Pons (tissue), 1 donor: Measurements from ENCODE around the gene CDK6.

Experiments
- DNase-seq: peaks from one replicate; pipeline ENCODE4 v3.0.0-alpha.2; 2016; ENCODE audit warnings: low spot score

The CDK6 gene

DNA sequence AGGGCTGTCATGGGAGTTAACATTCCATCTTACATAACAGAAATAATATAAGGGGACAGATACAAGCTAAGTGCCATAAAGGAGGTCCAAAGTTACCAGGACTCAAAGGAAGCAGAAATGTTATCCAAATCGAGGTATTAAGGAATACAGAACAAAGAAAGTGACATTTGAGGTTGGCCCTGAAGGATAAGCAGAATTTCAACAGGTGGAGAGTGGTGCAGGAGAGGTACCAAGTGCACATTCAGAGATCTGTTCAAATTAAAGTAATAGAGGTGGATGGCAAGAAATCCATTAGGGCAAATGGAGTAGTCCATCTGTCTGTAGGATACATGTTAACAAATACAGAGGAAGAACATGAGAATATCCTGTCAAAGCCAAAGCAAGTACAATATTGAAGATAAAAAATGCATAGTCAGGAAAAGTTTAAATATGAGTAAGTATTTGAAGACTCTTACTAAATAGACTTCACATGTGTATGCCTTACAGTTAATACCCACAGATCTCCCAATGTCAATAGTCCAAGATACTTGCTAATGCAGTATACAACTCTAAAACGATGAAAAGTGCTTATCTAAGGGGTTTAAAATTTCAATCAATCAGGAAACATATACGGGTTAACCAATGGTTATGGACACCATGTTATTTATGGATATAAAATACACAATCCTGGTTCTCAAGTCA, 10.0 kb downstream of the CDK6 start:
- DNase-seq, result no peak

GRCh38 chr7:92824901-92825480, 11.4 kb downstream of the CDK6 start:
- DNase-seq, result no peak

DNA sequence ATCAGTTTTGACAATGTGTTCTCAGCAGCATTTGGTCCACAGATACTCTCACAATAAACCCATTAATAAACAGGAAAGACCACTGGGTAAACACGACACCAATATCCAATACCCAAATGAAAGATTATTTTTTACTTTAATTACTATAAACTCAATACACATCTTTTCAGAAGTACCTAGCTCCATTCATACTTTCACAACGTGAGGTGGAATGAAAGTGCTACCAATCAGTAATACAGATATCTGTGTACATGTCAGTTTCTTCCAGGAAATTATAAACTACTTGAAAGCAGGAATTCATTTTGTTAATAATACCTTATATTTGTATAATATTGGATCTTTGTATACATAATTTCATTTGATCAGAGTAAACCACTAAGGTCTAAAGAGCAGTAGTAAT, 11.9 kb downstream of the CDK6 start:
- no peak for DNase-seq

DNA sequence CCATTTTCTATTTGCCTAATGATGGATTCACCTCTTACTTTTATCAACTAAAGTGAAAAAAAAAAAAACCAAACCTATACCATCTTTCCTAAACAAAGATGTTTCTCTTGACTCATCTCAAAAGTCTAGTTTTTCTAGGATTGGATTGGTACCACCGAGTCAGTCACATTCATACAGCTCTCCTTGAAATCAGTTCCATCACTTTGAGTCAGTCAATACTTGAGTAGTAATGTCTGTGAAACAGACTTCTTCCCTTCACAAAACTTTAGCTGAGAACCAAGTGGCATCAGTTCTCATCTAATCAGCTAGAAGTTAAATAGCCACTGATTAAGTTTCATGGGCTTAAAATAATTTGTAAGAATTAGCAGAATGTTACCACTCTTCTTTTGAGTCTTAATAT, 13.3 kb downstream of the CDK6 start:
- DNase-seq, result no peak

GRCh38 chr7:92820191-92820590, 16.2 kb downstream of the CDK6 start:
- no peak for DNase-seq

GRCh38 chr7:92817398-92817797, 19.0 kb downstream of the CDK6 start:
- no peak for DNase-seq

- no peak for DNase-seq
Measured at GRCh38 chr7:92815412-92815811, 21.0 kb downstream of the CDK6 start.

DNA sequence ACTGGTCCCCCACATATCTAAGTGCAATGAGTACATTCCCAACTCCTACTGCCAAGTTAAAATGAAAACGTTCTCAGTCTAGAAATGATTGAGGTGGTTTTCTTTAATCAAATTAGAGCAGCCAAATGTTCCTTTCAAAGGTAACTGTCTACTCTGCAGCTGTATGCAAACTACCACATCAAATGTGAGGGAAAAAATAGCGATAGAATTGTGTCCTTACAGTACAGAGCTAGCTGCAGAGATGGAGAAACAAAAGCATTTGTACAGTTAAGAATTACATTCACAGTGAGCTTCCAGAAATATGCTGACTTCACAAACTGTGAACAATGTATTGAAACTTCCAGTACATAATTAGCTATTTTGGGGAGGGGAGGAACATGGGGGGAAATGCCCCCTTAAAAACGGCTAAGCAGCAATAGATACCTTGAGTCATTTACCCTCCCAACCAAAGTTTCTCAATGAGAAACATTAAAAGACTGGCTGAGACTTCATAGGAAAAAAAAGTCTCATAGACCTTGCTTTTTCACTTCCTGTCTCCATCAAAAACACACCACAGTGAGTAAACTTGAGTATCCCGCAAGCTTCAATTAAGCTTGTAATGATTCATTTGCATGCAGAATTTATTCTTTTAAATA, 22.9 kb downstream of the CDK6 start:
- DNase-seq, result no peak

DNA sequence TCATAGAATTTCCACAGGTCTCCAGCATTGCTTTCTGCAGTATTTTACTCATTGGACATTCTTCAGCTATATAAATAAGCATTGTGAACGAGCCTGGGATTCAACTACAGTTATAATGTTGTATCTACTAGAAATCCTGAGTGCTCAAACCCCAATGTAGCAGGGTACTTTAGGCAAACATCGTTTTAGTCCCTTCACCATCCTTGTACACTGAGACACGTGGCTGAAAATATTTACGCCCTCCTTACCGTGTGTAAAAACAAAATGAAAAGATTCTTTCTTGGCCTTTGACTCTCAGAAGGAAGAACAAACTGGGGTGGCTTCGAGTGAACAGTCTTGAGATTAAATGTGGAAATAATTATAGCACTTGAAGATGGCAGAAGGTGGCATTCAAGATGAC, 25.2 kb downstream of the CDK6 start:
- no peak for DNase-seq

DNA sequence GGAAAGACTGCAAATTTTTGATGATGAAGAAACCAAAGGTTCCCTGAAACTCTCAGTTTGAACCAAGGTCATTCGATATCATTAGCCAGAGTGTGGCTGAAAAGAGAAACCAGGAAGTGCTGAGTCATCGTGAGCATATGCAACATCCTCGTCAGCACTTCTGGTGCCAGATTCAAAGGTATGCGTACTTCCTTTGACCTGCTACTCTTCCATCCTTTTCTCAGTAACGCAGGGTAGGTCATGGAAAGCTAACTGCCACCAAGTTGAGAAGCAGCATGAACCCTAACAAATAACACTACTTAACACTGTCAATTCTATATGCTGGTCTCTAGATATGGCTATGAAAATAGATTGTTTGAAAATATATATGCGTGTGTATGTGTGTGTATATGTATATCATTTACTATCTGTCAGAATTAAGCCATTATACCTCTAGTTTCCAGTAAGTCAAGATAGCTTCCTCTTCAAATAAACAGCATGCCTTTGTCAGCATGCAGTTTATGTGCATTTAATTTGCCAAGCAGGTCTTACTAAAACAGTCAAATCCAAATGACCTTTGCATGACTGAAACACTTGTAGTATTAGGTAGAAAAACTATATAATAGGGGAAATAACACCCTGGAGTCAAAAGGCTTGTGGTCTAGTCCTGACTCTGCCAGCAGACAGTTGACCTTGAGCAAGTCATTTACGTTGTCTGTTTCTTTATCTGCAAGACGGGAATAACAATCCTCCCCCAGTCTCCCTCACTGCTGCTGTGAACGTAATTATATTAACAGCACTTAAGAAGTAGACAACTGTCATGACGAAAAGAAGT, 26.4 kb downstream of the CDK6 start:
- peak; percentile 80 for DNase-seq

DNA sequence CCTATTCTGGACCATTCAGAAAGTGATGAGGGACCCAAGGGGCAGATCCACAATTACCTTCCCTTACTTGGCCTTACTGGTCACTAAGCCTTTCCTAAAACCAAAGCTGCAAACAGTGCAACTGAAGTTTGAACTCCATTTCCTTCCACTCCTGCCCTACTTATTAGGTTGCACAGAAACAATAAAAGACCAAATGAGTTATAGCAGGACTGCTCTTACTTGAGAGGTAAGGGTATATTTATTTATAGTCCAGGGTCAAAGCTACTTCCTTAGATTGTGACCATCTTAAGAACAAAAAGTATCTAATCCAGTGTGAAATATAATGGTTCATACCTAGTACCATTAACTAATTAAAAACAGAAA, 27.0 kb downstream of the CDK6 start:
- no peak for DNase-seq

DNA sequence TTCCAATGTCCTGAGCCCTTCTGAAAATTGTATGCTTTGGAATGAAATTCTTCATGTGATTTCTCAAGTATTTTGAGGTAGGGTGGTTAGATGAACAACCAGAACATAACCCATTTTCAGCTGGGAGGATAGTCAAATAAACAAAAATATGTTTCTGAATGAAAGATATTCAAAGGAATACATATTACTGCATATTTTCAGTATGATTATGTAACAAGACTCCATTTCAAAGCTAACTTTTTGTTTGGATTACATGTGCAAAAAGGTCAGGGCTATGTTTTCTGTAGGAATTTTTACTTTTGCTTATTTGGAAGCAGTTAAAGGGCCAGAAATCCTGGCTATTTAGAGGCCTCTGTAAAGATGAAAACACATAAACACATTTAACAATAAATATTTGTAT, 27.7 kb downstream of the CDK6 start:
- DNase-seq, result no peak

DNA sequence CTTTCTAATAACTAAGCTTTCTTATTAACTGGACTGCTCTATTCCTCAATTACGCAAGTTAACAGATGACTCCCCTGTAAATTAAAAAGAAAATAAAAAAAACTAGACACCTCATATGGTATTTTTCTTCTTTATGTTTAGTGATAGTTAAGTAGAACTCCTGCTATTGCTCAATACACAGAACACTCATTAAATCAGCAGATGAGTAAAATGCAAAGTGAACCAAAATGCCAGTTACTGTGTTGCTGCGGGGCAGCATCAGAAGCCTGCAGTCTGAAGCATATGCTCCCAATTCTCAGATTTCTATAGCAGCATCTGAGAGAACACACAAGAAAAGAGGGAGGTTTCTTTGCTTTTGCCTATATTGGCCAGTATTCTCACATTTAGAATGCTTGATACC, 28.4 kb downstream of the CDK6 start:
- DNase-seq, result no peak

DNA sequence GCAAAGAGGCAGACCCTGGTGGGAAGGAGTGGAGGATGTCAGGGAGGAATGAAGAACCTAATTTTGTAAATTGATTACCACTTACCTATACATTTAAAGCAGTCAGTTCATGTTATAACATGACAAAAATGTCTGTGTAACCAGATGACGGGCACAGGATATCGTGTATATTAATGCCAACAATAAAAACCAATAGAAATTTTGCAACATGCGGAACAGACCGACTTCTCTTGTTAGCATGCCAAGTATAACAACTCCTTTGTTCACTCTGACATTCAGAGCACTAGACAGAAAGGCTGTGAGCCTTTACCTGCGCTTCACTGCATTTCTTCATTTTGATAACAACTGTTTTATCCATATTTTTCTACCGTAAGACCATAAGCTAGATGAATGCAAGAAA, 29.9 kb downstream of the CDK6 start:
- DNase-seq, result no peak

GRCh38 chr7:92802406-92802805, 34.0 kb downstream of the CDK6 start:
- no peak for DNase-seq

DNA sequence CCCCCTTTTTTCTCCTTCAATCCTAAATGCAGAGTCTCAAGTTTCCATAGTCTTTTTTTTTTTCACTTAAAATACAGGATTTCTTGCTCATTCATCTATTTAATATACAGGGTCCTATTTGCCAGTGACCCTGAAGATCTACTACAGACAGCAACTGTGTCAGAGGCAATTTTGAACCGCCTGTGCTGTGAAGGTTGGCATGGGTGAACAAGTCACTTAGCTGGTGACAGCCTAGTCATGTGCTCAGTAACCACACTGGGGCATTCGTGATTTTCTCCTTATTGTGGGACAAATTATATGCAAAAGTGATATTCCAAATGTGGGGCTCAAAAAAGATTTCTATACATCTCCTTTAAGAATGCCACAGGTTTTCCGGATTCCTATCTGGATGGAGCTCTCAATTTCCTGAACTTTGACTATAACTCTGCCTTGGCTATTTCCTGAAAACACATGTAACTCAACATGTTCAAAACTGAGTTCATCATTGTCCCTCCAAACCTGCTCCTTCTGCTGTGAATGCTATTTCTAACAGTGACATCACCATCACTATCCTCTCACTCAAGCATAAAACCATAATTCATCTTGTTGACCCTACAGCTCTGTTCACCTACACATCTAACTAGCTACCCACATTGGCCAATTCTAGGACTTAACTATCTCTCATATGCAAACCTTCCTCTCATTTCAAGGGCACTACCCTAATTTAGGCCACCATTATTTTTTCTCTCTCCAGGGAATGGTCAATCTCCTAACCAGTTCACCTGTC, 36.7 kb downstream of the CDK6 start:
- DNase-seq, result no peak

GRCh38 chr7:92798517-92799249, 37.7 kb downstream of the CDK6 start:
- DNase-seq, result no peak

GRCh38 chr7:92797693-92798092, 38.7 kb downstream of the CDK6 start:
- no peak for DNase-seq

DNA sequence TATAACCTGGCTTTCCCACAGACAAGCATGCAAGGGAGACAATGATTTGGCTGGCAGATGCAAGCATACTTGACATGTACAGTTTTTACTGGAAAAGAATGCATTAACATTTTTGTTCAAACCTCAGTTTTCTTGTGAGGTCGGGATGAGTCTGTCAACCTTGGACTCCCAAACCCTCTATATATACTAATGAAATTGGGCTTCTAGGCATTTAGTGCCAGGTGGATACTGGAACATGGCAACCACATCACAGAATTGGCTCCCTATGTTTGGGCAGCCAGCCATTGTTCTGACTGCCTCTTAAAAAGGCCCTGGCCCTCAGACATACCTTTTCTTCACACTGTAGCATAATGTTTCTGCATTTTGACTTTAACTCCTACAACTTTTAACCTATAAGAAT, 39.1 kb downstream of the CDK6 start:
- no peak for DNase-seq

- DNase-seq, result no peak
Measured at GRCh38 chr7:92794831-92795230, 41.5 kb downstream of the CDK6 start.

GRCh38 chr7:92794391-92794790, 42.0 kb downstream of the CDK6 start:
- DNase-seq, result no peak
